HEK293 (cell line): ENCODE measurements around the gene STOX2.

ENCODE experiments used
- CTCF ChIA-PET: fragments of 350-600 bp; formaldehyde crosslinking; extraction: SDS; loops from one replicate; lab custom pipeline; 2021; ENCODE audit warnings: antibody characterized with exemption; lab: Yijun Ruan, JAX
- POLR2A ChIA-PET: fragments of 300-600 bp; formaldehyde crosslinking; extraction: SDS; loops from one replicate; lab custom pipeline; 2020; ENCODE audit warnings: antibody characterized with exemption, inconsistent platforms; lab: Yijun Ruan, JAX
- H3K27ac ChIP-seq: fragments of 200-500 bp; sonication (Bioruptor generic); 2 replicates; pipeline ENCODE4 v1.5.1; 2014; ENCODE audit warnings: low read depth, low read length, control low read depth, inconsistent platforms; ENCODE audit errors: extremely low read depth
- H3K36me3 ChIP-seq, 2 experiments: fragments of 200-500 bp in 1 of 2; sonication (Bioruptor generic) in 1 of 2; 1 replicate in 1 of 2; 2 replicates in 1 of 2; pipeline ENCODE4 v1.5.1; 2014 to 2017; ENCODE audit warnings: inconsistent platforms in 2 of 2, low read length in 2 of 2; ENCODE audit not compliant: control insufficient read depth in 2 of 2, insufficient read depth in 1 of 2
- H3K4me1 ChIP-seq: fragments of 200-500 bp; sonication (Bioruptor generic); 2 replicates; pipeline ENCODE4 v1.5.1; 2014; ENCODE audit warnings: mild to moderate bottlenecking, low read length, inconsistent platforms; ENCODE audit not compliant: control insufficient read depth, insufficient read depth
- H3K4me3 ChIP-seq: 2 replicates; pipeline ENCODE4 v1.5.1; 2011; ENCODE audit warnings: low read depth, mild to moderate bottlenecking, control low read depth, low read length, moderate library complexity
- H3K9me3 ChIP-seq: fragments of 200-500 bp; sonication (Bioruptor generic); 2 replicates; pipeline ENCODE4 v1.5.1; 2014; ENCODE audit warnings: low read depth, low read length, inconsistent platforms; ENCODE audit not compliant: control insufficient read depth, insufficient read depth
- KLF1 ChIP-seq: fragments of 450-650 bp; formaldehyde crosslinking; IDR thresholded peaks from 2 replicates; pipeline ENCODE4 v1.5.1; 2016; ENCODE audit warnings: missing biosample characterization, missing genetic modification characterization
- KLF16 ChIP-seq: fragments of 450-650 bp; formaldehyde crosslinking; IDR thresholded peaks from 2 replicates; pipeline ENCODE4 v1.5.1; 2017; ENCODE audit warnings: missing biosample characterization, missing genetic modification characterization
- SP2 ChIP-seq: fragments of 450-650 bp; formaldehyde crosslinking; IDR thresholded peaks from 2 replicates; pipeline ENCODE4 v1.5.1; 2016; ENCODE audit warnings: missing biosample characterization, missing genetic modification characterization
- ZBTB1 ChIP-seq: fragments of 450-650 bp; formaldehyde crosslinking; IDR thresholded peaks from 2 replicates; pipeline ENCODE4 v1.5.1; 2016; ENCODE audit warnings: missing biosample characterization, missing genetic modification characterization
- ZBTB17 ChIP-seq: fragments of 450-650 bp; formaldehyde crosslinking; IDR thresholded peaks from 2 replicates; pipeline ENCODE4 v1.5.1; 2016; ENCODE audit warnings: missing biosample characterization, missing genetic modification characterization
- ZNF292 ChIP-seq: fragments of 450-650 bp; formaldehyde crosslinking; IDR thresholded peaks from 2 replicates; pipeline ENCODE4 v1.5.1; 2016; ENCODE audit warnings: low read depth, missing biosample characterization, missing genetic modification characterization, borderline replicate concordance
- ZNF366 ChIP-seq: fragments of 450-650 bp; formaldehyde crosslinking; conservative IDR thresholded peaks from 2 replicates; pipeline ENCODE4 v1.5.1; 2016; ENCODE audit warnings: missing biosample characterization, missing genetic modification characterization
- ZNF416 ChIP-seq: fragments of 450-650 bp; formaldehyde crosslinking; IDR thresholded peaks from 2 replicates; pipeline ENCODE4 v1.5.1; 2016; ENCODE audit warnings: missing biosample characterization, missing genetic modification characterization
- ZNF544 ChIP-seq: fragments of 450-650 bp; formaldehyde crosslinking; IDR thresholded peaks from 2 replicates; pipeline ENCODE4 v1.5.0; 2017; ENCODE audit warnings: missing biosample characterization, missing genetic modification characterization
- ZNF585B ChIP-seq: fragments of 450-650 bp; formaldehyde crosslinking; IDR thresholded peaks from 2 replicates; pipeline ENCODE4 v1.5.1; 2016; ENCODE audit warnings: missing biosample characterization, missing genetic modification characterization
- ZNF623 ChIP-seq: fragments of 450-650 bp; formaldehyde crosslinking; IDR thresholded peaks from 2 replicates; pipeline ENCODE4 v1.5.1; 2016; ENCODE audit warnings: missing biosample characterization, missing genetic modification characterization
- TF ChIP-seq, protein P1 (sequence below): fragments of 450-650 bp; formaldehyde crosslinking; IDR thresholded peaks from 2 replicates; pipeline ENCODE4 v1.5.1; 2016; ENCODE audit warnings: missing biosample characterization, missing genetic modification characterization
- TF ChIP-seq, protein P2 (sequence below): fragments of 450-650 bp; formaldehyde crosslinking; IDR thresholded peaks from 2 replicates; pipeline ENCODE4 v1.5.1; 2016; ENCODE audit warnings: missing biosample characterization, missing genetic modification characterization
- TF ChIP-seq, protein P3 (sequence below): fragments of 450-650 bp; formaldehyde crosslinking; IDR thresholded peaks from 2 replicates; pipeline ENCODE4 v1.5.1; 2016; ENCODE audit warnings: missing biosample characterization, missing genetic modification characterization
- TF ChIP-seq, protein P4 (sequence below): fragments of 450-650 bp; formaldehyde crosslinking; IDR thresholded peaks from 2 replicates; pipeline ENCODE4 v1.5.1; 2016; ENCODE audit warnings: missing biosample characterization, missing genetic modification characterization
- TF ChIP-seq, protein P5 (sequence below): fragments of 450-650 bp; formaldehyde crosslinking; IDR thresholded peaks from 2 replicates; pipeline ENCODE4 v1.5.1; 2017; ENCODE audit warnings: missing biosample characterization, missing genetic modification characterization

STOX2 gene

DNA sequence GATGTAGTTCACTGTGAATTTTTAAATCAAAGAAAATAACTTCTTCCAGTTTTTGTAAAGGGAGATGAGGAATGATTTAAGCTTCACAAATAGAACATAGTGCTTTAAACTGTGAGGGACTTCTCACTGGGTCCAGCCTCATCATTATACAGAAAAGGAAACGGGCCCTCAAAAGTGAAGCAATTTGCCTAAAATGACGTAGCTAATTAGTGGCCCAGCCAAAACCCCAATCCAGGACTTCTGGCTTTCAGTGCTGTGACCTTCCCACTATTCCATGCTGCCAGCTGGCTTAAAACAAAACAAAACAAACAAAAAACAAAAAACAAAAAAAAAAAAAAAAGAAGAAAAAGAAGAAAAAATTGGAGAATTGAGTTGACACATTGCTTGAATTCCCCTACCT, 45.0 kb upstream of the STOX2 start:
- Histone ChIP-seq H3K4me1 (no peaks in the 10 kb centered on the region), H3K9me3 (no peaks in the 10 kb centered on the region), H3K27ac (no peak overlapping the region), H3K36me3 (no peaks in the 10 kb centered on the region), H3K4me3 (no peak overlapping the region)
- ChIA-PET POLR2A (interaction anchor here (0.6 kb wide), 1 partner anchor 66 kb away, joined by 4 read pairs; no protein-coding TSS in a partner anchor), CTCF (no interaction called here)
- TF ChIP-seq ZNF623 (tag by site-specific recombination): no peak
- no peak for TF ChIP-seq ZNF416 (tag by site-specific recombination)
- TF ChIP-seq, protein P1, sequence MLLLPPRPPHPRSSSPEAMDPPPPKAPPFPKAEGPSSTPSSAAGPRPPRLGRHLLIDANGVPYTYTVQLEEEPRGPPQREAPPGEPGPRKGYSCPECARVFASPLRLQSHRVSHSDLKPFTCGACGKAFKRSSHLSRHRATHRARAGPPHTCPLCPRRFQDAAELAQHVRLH (tag by site-specific recombination): no peak
- TF ChIP-seq, protein P2, sequence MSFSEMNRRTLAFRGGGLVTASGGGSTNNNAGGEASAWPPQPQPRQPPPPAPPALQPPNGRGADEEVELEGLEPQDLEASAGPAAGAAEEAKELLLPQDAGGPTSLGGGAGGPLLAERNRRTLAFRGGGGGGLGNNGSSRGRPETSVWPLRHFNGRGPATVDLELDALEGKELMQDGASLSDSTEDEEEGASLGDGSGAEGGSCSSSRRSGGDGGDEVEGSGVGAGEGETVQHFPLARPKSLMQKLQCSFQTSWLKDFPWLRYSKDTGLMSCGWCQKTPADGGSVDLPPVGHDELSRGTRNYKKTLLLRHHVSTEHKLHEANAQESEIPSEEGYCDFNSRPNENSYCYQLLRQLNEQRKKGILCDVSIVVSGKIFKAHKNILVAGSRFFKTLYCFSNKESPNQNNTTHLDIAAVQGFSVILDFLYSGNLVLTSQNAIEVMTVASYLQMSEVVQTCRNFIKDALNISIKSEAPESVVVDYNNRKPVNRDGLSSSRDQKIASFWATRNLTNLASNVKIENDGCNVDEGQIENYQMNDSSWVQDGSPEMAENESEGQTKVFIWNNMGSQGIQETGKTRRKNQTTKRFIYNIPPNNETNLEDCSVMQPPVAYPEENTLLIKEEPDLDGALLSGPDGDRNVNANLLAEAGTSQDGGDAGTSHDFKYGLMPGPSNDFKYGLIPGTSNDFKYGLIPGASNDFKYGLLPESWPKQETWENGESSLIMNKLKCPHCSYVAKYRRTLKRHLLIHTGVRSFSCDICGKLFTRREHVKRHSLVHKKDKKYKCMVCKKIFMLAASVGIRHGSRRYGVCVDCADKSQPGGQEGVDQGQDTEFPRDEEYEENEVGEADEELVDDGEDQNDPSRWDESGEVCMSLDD (tag by site-specific recombination): no peak
- no peak for TF ChIP-seq ZBTB1
- TF ChIP-seq, protein P3, sequence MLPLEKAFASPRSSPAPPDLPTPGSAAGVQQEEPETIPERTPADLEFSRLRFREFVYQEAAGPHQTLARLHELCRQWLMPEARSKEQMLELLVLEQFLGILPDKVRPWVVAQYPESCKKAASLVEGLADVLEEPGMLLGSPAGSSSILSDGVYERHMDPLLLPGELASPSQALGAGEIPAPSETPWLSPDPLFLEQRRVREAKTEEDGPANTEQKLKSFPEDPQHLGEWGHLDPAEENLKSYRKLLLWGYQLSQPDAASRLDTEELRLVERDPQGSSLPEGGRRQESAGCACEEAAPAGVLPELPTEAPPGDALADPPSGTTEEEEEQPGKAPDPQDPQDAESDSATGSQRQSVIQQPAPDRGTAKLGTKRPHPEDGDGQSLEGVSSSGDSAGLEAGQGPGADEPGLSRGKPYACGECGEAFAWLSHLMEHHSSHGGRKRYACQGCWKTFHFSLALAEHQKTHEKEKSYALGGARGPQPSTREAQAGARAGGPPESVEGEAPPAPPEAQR (tag by site-specific recombination): no peak
- TF ChIP-seq ZNF366 (tag by site-specific recombination): no peak
- TF ChIP-seq, protein P4, sequence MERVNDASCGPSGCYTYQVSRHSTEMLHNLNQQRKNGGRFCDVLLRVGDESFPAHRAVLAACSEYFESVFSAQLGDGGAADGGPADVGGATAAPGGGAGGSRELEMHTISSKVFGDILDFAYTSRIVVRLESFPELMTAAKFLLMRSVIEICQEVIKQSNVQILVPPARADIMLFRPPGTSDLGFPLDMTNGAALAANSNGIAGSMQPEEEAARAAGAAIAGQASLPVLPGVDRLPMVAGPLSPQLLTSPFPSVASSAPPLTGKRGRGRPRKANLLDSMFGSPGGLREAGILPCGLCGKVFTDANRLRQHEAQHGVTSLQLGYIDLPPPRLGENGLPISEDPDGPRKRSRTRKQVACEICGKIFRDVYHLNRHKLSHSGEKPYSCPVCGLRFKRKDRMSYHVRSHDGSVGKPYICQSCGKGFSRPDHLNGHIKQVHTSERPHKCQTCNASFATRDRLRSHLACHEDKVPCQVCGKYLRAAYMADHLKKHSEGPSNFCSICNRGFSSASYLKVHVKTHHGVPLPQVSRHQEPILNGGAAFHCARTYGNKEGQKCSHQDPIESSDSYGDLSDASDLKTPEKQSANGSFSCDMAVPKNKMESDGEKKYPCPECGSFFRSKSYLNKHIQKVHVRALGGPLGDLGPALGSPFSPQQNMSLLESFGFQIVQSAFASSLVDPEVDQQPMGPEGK (tag by site-specific recombination): no peak
- TF ChIP-seq KLF1 (tag by site-specific recombination): no peak
- TF ChIP-seq, protein P5, sequence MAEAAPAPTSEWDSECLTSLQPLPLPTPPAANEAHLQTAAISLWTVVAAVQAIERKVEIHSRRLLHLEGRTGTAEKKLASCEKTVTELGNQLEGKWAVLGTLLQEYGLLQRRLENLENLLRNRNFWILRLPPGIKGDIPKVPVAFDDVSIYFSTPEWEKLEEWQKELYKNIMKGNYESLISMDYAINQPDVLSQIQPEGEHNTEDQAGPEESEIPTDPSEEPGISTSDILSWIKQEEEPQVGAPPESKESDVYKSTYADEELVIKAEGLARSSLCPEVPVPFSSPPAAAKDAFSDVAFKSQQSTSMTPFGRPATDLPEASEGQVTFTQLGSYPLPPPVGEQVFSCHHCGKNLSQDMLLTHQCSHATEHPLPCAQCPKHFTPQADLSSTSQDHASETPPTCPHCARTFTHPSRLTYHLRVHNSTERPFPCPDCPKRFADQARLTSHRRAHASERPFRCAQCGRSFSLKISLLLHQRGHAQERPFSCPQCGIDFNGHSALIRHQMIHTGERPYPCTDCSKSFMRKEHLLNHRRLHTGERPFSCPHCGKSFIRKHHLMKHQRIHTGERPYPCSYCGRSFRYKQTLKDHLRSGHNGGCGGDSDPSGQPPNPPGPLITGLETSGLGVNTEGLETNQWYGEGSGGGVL (tag by site-specific recombination): no peak
- TF ChIP-seq ZNF292: no peak

DNA sequence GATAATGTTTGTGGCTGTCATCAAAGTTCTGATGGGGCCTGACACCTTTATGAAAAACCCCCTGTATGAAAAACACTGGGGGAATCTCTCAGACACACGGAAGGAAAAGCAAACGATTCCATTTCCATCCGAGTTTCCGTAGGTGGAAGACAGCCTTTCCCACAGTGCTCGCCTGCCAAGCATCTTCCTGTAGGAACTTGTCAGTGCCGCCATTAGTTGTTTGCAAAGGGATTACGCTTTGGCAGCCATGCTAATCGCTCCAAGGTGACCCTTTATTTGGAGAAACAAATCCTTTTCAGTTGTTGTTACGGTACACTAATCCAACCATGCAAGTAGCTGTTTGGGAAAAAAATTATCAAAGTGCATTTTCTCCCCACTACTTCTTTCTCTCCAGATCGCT, 44.4 kb upstream of the STOX2 start:
- Histone ChIP-seq H3K4me1 (no peaks in the 10 kb centered on the region), H3K36me3 (no peaks in the 10 kb centered on the region), H3K27ac (no peak overlapping the region), H3K9me3 (no peaks in the 10 kb centered on the region), H3K4me3 (no peak overlapping the region)
- TF ChIP-seq, protein P3 (tag by site-specific recombination): no peak
- TF ChIP-seq KLF16: no peak
- no peak for TF ChIP-seq SP2
- 0 out of 2 replicates have a peak, but pooled peaks have one; percentile 16 for TF ChIP-seq ZBTB17 (tag by site-specific recombination)
- no peak for TF ChIP-seq ZNF544 (tag by site-specific recombination)
- no peak for TF ChIP-seq ZNF585B
- POLR2A ChIA-PET: no interaction called here
- CTCF ChIA-PET: no interaction called here
